OCI-LY3 (cell line): ENCODE results near the gene ZSCAN30.
"Not testable (repeated sequence)": the region's sequence is repeated elsewhere in the genome, so short reads cannot be mapped to it uniquely, and the experiment has no call there.

Experiments
- H2AFZ ChIP-seq: fragments of 200-600, 300-600 bp; shearing (Covaris generic); 2 replicates; pipeline ENCODE4 v1.6.0; 2014; ENCODE audit warnings: antibody characterized with exemption, low read depth, low read length
- H3K27ac ChIP-seq: fragments of 200-600, 300-600 bp; sonication (generic); 2 replicates; pipeline ENCODE4 v1.5.1; 2014; ENCODE audit warnings: mild to moderate bottlenecking, low read length, moderate library complexity, mixed read lengths
- H3K27me3 ChIP-seq: fragments of 200-600, 300-600 bp; sonication (generic); 2 replicates; pipeline ENCODE4 v1.6.1; 2014; ENCODE audit warnings: low read depth, low read length, mixed read lengths
- H3K36me3 ChIP-seq: fragments of 200-600, 300-600 bp; sonication (generic); replicated peaks from 2 replicates; pipeline ENCODE3; 2014; ENCODE audit warnings: low read depth, low read length, mixed read lengths
- H3K4me1 ChIP-seq: fragments of 300-600, 200-600 bp; sonication (generic); 2 replicates; pipeline ENCODE4 v1.6.1; 2014; ENCODE audit warnings: low read length, mixed read lengths
- H3K4me2 ChIP-seq: fragments of 200-600, 300-600 bp; sonication (generic); 2 replicates; pipeline ENCODE4 v1.6.1; 2014; ENCODE audit warnings: low read length, mixed read lengths
- H3K4me3 ChIP-seq: fragments of 300-600, 200-600 bp; sonication (generic); 2 replicates; pipeline ENCODE4 v1.5.1; 2014; ENCODE audit warnings: antibody characterized with exemption, mild to moderate bottlenecking, low read length, moderate library complexity
- H3K79me2 ChIP-seq: fragments of 300-600, 200-600 bp; shearing (Covaris generic); 2 replicates; pipeline ENCODE4 v1.6.1; 2014; ENCODE audit warnings: mild to moderate bottlenecking, low read length, mixed read lengths
- H3K9ac ChIP-seq: fragments of 300-600, 200-600 bp; shearing (Covaris generic); 2 replicates; pipeline ENCODE4 v1.6.0; 2014; ENCODE audit warnings: mild to moderate bottlenecking, low read length, moderate library complexity
- H3K9me3 ChIP-seq: fragments of 200-600, 300-600 bp; shearing (Covaris generic); 2 replicates; pipeline ENCODE4 v1.6.1; 2014; ENCODE audit warnings: low read length, mixed read lengths; ENCODE audit not compliant: insufficient read depth
- H4K20me1 ChIP-seq: fragments of 200-600, 300-600 bp; sonication (generic); 2 replicates; pipeline ENCODE4 v1.6.1; 2016; ENCODE audit warnings: low read length, mixed read lengths; ENCODE audit not compliant: insufficient read depth
- EZH2phosphoT487 ChIP-seq: fragments of 200-600 bp; shearing (Covaris generic); IDR thresholded peaks from 2 replicates; pipeline ENCODE4 v1.6.1; 2018; ENCODE audit warnings: antibody characterized with exemption, mixed run types, low read depth
- TF ChIP-seq, protein P1 (sequence below): fragments of 200-600, 300-600 bp; sonication (generic); IDR thresholded peaks from 2 replicates; pipeline ENCODE4 v1.5.1; 2014; ENCODE audit warnings: antibody characterized with exemption, low read length, low read depth

Gene ZSCAN30

GRCh38 chr18:35227254-35227653, 62.8 kb downstream of the ZSCAN30 start:
- Histone ChIP-seq H4K20me1 (no peaks in the 10 kb centered on the region), H3K9me3 (no peaks in the 10 kb centered on the region), H3K27ac (no peak overlapping the region), H3K79me2 (no peaks in the 10 kb centered on the region), H2AFZ (no peak overlapping the region), H3K4me3 (no peak overlapping the region), H3K36me3 (no peaks in the 10 kb centered on the region), H3K27me3 (no peaks in the 10 kb centered on the region), H3K4me2 (no peak overlapping the region), H3K4me1 (no peaks in the 10 kb centered on the region), H3K9ac (no peak overlapping the region)
- TF ChIP-seq, protein P1, sequence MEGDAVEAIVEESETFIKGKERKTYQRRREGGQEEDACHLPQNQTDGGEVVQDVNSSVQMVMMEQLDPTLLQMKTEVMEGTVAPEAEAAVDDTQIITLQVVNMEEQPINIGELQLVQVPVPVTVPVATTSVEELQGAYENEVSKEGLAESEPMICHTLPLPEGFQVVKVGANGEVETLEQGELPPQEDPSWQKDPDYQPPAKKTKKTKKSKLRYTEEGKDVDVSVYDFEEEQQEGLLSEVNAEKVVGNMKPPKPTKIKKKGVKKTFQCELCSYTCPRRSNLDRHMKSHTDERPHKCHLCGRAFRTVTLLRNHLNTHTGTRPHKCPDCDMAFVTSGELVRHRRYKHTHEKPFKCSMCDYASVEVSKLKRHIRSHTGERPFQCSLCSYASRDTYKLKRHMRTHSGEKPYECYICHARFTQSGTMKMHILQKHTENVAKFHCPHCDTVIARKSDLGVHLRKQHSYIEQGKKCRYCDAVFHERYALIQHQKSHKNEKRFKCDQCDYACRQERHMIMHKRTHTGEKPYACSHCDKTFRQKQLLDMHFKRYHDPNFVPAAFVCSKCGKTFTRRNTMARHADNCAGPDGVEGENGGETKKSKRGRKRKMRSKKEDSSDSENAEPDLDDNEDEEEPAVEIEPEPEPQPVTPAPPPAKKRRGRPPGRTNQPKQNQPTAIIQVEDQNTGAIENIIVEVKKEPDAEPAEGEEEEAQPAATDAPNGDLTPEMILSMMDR: no peak
- TF ChIP-seq EZH2phosphoT487: no peak

DNA sequence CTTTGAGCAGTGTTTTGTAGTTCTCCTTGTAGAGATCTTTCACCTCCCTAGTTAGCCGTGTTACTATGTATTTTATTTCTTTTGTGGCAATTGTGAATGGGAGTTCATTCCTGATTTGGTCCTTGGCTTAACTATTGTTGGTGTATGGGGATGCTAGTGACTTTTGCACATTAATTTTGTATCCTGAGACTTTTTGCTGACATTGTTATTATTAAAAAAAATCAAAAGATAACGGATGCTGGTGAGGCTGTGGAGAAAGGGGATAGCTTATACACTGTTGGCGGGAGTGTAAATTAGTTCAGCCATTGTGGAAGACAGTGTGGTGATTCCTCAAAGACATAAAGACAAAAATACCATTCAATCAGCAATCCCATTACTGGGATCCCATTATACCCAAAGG, 66.2 kb downstream of the ZSCAN30 start:
- TF ChIP-seq, protein P1: no peak
- no peak for TF ChIP-seq EZH2phosphoT487
- H3K4me2 ChIP-seq: no peak overlapping the region
- H3K36me3 ChIP-seq: no peaks in the 10 kb centered on the region
- H3K9me3 ChIP-seq: no peaks in the 10 kb centered on the region
- no peaks in the 10 kb centered on the region for H4K20me1 ChIP-seq
- H3K27ac ChIP-seq: no peak overlapping the region
- no peaks in the 10 kb centered on the region for H3K79me2 ChIP-seq
- no peak overlapping the region for H3K4me3 ChIP-seq
- H3K9ac ChIP-seq: no peak overlapping the region
- no peaks in the 10 kb centered on the region for H3K4me1 ChIP-seq
- H3K27me3 ChIP-seq: no peaks in the 10 kb centered on the region
- H2AFZ ChIP-seq: no peak overlapping the region

GRCh38 chr18:35220424-35220823, 69.6 kb downstream of the ZSCAN30 start:
- no peak for TF ChIP-seq EZH2phosphoT487
- TF ChIP-seq, protein P1: no peak
- no peaks in the 10 kb centered on the region for H3K9me3 ChIP-seq
- H3K4me3 ChIP-seq: no peak overlapping the region
- H4K20me1 ChIP-seq: no peaks in the 10 kb centered on the region
- no peak overlapping the region for H2AFZ ChIP-seq
- no peaks in the 10 kb centered on the region for H3K36me3 ChIP-seq
- no peak overlapping the region for H3K27ac ChIP-seq
- no peaks in the 10 kb centered on the region for H3K79me2 ChIP-seq
- no peak overlapping the region for H3K9ac ChIP-seq
- H3K4me1 ChIP-seq: no peaks in the 10 kb centered on the region
- no peaks in the 10 kb centered on the region for H3K27me3 ChIP-seq
- no peak overlapping the region for H3K4me2 ChIP-seq

GRCh38 chr18:35219331-35219730, 70.7 kb downstream of the ZSCAN30 start:
- not testable (repeated sequence) for H3K27me3 ChIP-seq, H3K4me2 ChIP-seq, H4K20me1 ChIP-seq, H3K79me2 ChIP-seq, H2AFZ ChIP-seq, H3K4me3 ChIP-seq, H3K9ac ChIP-seq, H3K4me1 ChIP-seq, H3K9me3 ChIP-seq, H3K27ac ChIP-seq, H3K36me3 ChIP-seq

GRCh38 chr18:35216611-35217010, 73.4 kb downstream of the ZSCAN30 start:
- not testable (repeated sequence) for H3K79me2 ChIP-seq, H2AFZ ChIP-seq, H3K4me1 ChIP-seq, H3K9ac ChIP-seq, H3K36me3 ChIP-seq, H4K20me1 ChIP-seq, H3K27me3 ChIP-seq, H3K9me3 ChIP-seq, H3K4me2 ChIP-seq, H3K4me3 ChIP-seq, H3K27ac ChIP-seq
